HS-27A (cell line): Measurements from ENCODE around the gene ANKDD1A.

Source experiments
- DNase-seq: peaks from one replicate; pipeline ENCODE4 v3.0.0-alpha.2; 2012; ENCODE audit warnings: low read depth, missing footprints

The ANKDD1A gene

GRCh38 chr15:64923546-64923945 lies 11.8 kb downstream of the ANKDD1A start:
- DNase-seq, result no peak

- DNase-seq, result no peak
Measured at GRCh38 chr15:64925335-64926330, 13.9 kb downstream of the ANKDD1A start.

- no peak for DNase-seq
Measured at GRCh38 chr15:64926661-64927060, 15.0 kb downstream of the ANKDD1A start.

GRCh38 chr15:64928626-64929220 lies 17.0 kb downstream of the ANKDD1A start:
- DNase-seq, result no peak

GRCh38 chr15:64930019-64930652 lies 18.4 kb downstream of the ANKDD1A start:
- no peak for DNase-seq

- no peak for DNase-seq
Measured at GRCh38 chr15:64930778-64931371, 19.2 kb downstream of the ANKDD1A start.

GRCh38 chr15:64931381-64931780 lies 19.7 kb downstream of the ANKDD1A start:
- no peak for DNase-seq

GRCh38 chr15:64934023-64934422 lies 22.3 kb downstream of the ANKDD1A start:
- no peak for DNase-seq

- no peak for DNase-seq
Measured at GRCh38 chr15:64938192-64938591, 26.5 kb downstream of the ANKDD1A start.

- no peak for DNase-seq
Measured at GRCh38 chr15:64942356-64942755, 30.7 kb downstream of the ANKDD1A start.

- DNase-seq, result no peak
Measured at GRCh38 chr15:64943512-64944225, 32.0 kb downstream of the ANKDD1A start.

GRCh38 chr15:64944961-64945360 lies 33.3 kb downstream of the ANKDD1A start:
- DNase-seq, result no peak

GRCh38 chr15:64947211-64947610 lies 35.5 kb downstream of the ANKDD1A start:
- DNase-seq, result no peak

- no peak for DNase-seq
Measured at GRCh38 chr15:64948916-64949315, 37.2 kb downstream of the ANKDD1A start.

GRCh38 chr15:64949383-64950186 lies 37.9 kb downstream of the ANKDD1A start:
- no peak for DNase-seq

- no peak for DNase-seq
Measured at GRCh38 chr15:64950888-64951287, 39.2 kb downstream of the ANKDD1A start.

- DNase-seq, result no peak
Measured at GRCh38 chr15:64951777-64952418, 40.2 kb downstream of the ANKDD1A start.

GRCh38 chr15:64954395-64954794 lies 42.7 kb downstream of the ANKDD1A start:
- no peak for DNase-seq

- DNase-seq, result no peak
Measured at GRCh38 chr15:64959128-64959527, 47.4 kb downstream of the ANKDD1A start.

- DNase-seq, result no peak
Measured at GRCh38 chr15:64960153-64960552, 48.5 kb downstream of the ANKDD1A start.
